ENCODE measurements around the gene ZNRD2.

Gene ZNRD2

DNA sequence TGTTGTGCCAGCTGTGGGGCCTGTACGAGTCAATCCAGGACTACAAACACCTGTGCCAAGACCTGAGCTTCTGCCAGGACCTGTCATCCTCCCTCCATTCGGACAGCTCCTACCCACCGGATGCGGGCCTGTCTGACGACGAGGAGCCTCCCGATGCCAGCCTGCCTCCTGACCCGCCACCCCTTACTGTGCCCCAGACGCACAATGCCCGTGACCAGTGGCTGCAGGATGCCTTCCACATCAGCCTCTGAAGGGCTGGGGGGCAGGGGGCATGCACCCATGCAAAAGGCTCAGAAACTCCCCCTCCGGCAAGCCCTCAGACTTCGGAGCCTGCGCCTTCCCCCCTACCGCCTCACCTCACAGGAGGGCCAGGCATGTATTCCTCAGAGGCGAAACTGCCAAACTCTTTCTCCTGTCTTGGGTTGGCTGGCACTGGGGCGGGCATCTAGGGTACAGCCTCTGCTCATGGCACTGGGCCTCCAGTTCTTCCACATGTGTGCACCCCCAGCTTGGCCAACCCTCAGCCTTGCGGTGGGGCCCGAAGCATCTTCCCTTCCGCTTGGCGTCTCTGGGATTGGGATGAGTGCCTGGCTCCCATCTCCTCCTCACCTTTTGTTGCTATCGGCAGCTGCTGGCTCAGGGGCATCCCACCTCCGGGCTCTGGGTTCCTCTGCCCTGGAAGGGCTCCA lies 3.3 kb downstream of the ZNRD2 start:
- DNase-seq (ENCODE audit: low spot score): no peak

DNA sequence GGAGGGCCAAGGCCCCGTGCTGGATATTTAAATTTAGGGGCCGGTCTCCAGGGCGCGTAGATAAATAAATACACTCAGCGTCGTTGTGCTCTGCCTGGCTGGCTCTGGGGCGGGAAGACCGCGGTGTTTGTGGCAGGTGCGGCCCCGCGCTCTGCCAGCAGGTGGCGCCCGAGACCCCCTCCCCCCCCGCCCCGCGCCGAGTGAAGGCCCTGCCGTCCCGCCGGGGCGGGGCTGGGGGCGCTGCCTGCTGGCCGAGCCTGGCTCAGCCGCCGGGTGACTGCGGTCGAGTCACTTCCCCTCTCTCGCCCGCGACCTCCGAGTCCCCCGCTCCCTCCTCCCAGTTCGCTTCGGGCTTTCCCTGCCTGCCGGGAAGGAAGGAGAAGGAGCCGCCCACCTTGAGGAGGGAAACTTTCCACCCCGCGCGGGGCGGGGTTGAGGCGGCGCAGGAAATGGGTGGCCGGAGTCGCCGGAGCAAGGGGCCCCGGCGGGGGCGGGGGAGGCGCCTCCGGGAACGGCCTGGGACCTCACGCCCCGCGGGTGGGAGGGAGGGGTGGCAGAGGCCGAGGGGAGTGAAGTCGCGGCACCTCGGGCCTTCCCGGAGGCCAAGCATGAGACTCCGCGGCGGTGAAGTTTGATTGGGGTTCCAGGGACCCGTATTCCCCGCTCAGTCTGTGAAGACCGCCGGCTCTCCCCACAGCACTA lies 4.0 kb downstream of the ZNRD2 start:
- DNase-seq (ENCODE audit: low spot score): peak; percentile 94

DNA sequence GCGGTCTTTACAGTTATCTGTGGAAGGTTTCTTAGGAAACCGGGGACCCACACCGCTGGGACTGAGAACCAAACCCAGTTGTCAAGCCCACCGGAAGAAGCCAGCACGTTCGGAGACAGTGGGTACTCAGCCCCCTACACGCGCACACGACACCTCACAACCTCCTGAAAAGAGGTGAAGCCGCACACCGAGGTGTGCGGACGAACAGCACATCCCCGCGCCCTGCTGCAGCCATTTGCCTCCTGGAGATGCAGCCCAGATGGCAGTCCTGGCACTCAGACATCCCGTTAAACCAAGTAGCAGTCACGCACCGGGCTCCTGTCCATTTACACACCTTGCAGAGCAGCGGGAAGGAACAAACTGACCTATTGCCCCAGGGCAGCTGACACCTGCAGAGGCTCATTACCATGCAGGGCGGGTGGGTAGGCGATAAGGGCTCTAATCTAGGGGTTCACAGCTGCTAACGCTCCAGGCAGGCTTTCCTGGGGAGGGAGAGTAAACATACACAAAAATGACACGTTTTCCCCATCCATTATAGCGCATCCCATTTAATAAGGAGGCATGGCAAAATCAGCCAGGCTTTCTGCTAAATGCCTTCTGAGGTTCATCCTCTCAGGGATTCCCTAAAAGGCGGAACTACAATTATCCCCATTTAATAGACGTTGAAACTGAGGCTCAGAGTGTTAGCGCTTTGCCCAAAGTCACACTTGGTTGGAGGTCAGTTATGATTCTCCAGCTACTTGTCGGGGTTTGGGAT lies 4.7 kb downstream of the ZNRD2 start:
- no peak for DNase-seq (ENCODE audit: low spot score)

DNA sequence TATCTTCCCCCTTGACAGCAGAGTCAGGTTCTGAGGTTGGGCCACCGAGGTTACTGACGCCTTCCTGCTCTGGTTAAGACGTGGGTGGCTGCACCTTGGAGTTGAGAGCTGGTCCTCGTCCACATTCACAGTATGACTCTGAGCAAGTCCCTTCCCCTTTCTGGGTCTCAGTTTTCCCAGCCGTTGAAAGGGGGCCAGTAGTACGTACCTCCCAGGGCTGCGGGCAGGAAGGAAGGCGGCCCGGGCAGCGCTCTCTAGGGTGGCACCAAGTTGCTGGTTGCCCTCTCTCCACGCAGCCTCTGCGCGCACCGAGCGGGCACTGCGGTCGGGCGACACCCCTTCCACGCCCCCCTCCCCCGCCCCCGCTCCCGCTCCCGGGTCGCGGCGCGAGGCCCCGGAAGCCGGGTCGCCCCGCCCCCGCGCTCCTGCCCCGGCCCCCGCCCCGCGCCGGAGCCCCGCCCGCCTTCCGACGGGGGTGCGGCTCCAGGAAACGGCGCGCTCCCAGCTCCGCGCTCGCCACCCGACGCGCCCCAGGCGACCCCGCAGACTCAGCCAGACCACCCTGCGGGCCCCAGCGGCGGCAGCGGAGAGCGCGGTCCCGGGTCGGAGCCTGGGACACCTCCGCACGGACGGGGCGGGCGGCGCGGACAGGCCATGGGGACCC lies 5.4 kb downstream of the ZNRD2 start, which contains the start of gene EHBP1L1:
TSS of gene EHBP1L1 (plus strand) at position 486 of the 664 bp plus-strand sequence. CDS start 250 bp downstream, outside the sequence.
- DNase-seq (ENCODE audit: low spot score): peak; percentile 72

DNA sequence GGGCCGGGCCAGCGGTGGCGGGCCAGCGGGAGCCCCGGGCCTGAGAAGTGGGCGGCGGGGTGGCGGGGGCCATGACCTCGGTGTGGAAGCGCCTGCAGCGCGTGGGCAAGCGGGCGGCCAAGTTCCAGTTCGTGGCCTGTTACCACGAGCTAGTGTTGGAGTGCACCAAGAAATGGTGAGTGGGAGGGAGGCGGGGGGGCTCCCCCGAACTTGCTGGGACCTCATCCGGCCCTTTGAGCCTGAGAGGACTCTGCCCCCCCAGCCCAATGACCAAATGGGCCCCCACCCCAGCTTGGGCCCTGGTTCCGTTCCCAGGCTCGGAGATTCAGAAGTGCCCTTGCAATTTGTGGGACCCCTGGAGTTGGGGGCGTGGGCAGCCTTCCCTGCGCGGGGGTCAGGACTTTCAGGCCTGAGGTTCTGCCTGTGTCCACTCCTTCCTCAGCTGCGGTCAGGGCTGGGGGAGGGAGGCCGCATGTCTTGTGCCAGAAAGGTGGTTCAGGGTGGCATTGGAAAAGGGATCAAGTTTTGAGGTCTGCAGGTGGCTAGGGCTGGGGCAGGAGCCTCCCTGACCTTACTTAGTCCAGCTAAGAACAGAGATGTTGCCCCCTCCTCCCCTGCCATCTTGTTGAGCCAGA lies 6.1 kb downstream of the ZNRD2 start:
- DNase-seq (ENCODE audit: low spot score): no peak

DNA sequence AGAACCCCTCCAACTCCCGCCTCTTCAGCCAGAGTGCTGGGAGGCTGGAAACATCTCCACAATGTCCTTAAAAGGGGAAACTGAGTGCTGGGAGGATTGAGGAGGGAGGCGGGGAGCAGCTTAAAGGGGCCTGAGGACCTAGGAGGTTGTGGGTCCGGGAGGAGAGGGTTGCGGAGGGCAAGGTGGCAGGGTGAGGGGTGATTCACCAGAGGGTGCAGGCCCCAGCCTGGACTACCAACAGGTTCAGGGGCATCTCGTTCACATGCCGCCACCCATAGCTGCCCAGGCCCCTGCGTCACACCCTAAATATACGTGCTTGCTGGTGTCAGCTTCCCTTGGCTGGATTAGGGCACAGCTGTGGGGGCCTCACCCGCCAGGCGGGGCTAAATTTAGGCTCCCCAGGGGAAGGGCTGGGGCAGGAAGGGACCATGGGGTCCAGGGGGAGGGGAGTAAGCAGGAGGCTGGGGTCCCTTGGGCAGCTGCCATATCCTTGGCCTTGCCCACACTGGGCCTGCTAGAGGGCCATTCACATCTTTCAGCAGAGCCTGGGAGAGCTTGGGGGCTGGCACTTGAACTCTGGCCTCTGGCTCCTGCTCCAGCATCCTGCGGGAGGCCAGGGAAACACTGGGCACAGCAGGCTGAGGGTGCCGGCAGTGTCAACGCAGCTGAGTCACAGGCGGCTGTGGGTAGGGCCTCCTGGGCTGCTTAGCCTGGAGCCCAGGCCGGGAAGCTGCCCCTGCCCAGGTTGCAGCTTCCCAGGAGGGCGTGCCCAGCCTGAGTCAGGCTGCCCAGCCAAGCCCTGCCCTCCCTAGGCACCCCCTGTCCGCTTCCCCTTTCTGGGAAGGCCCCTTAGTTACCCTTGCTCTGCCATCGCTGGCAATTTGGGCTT lies 6.8 kb downstream of the ZNRD2 start:
- no peak for DNase-seq (ENCODE audit: low spot score)

DNA sequence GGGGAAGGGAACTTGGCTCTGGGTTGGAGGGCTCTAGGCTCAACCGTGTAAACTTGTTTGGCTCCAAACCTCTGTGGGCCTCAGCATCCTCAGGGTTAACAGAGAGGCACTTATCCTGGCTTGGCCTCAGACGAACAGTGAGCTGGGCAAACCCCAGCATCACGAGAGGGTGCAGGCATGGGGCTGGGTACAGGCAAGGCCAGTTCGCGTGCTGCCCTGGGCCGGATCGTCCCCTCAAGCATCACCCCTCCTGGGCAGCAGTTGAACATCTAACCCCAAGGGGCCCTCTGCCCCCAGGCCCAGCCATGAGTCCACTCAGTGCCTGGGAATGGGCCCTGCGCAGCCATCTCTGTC lies 7.5 kb downstream of the ZNRD2 start:
- DNase-seq (ENCODE audit: low spot score): no peak

DNA sequence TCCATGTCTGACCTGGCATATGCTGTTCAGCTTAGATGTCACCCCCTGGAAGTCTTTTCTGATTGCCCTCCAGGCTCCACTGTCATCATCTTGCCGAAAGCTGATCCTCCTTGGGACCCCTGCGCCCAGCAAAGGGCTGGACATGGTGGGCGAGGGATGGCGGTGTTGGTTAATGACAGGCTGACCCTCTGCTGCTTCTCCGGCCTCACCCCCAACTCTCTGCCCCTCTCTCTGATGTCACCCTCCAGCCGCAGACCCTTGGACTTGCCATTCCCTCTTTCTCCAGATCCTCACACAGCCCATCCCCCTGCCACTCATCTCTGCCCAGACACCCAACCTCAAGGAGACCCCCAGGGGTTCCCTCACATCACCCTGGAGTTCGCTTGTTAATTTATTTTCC lies 7.9 kb downstream of the ZNRD2 start:
- no peak for DNase-seq (ENCODE audit: low spot score)

DNA sequence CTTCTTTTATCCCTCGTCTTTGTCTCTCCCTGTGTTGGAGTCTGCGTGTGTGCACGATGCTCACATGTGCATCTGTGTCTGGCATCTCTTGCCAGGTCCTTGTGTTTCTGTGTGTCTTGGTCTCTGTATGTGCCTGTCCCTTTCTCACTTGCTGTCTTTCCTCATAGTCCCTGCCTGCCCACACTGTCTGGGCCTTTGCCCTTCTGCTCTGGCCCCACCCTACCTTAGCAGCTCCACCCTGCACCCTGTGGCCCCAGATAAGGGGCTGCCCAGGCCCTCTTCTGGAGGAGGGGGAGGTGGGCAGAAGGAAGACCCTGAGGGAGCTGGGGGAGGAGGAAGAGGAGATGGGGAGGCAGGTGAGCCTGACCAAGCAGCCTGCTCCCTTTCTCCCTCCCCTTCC lies 8.4 kb downstream of the ZNRD2 start:
- no peak for DNase-seq (ENCODE audit: low spot score)

DNA sequence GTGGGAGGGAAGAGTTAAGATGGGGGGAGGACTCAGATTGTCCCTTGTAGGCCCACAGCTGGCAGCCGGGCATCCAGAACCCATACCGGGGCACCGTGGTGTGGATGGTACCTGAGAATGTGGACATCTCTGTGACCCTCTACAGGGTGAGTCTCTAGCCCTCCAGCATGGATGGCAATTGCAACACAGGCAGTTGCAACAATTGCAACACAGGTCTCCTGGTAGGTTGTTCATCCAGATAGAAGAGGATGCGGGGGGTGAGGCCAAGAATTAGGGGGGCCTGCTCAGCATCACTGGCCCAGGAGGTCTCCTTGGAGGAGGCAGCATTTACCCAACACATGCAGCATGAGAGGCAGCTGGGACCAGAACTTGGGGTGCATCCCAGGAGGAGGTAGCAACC lies 9.0 kb downstream of the ZNRD2 start:
- DNase-seq (ENCODE audit: low spot score): no peak

DNA sequence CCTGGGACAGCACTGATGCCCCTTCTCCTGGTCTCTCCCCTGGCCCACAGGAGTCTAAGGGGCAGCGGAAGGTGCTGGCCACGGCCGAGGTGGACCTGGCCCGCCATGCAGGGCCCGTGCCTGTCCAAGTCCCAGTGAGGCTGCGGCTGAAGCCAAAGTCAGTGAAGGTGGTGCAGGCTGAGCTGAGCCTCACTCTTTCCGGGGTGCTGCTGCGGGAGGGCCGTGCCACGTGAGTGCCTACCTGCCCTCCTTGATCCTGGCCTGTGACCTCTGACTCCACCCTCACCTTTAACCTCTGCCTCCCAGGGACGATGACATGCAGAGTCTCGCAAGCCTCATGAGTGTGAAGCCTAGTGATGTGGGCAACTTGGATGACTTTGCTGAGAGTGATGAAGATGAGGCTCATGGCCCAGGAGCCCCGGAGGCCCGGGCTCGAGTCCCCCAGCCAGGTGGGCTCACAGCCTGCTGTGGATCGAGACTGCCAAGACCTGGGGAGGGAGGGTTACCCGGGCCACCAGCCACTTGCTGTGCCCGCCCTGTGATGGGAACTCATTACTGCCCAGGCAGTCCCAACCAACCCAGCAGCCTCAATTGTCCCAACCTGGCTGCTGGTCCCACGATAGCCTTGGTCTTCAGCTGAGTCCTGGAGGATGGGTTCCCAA lies 9.9 kb downstream of the ZNRD2 start:
- DNase-seq (ENCODE audit: low spot score): no peak

DNA sequence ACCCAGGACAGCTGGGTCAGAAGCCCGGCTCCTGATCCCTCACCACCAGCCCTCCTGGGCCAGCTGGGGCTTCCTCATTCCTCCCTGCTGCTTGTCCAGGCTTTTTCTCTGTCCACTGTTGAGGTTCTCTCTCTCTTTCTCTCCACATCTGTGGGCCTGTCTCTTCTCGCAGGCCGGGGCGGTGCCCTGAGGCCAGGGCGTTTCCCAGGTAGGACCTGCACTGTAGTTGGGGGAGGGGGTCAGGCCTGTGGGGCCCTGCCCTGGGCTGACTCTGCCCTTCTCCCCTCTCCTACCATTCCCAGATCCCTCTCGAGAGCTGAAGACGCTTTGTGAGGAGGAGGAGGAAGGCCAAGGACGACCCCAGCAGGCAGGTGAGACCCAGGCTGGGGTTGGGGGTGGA lies 10.5 kb downstream of the ZNRD2 start:
- no peak for DNase-seq (ENCODE audit: low spot score)

DNA sequence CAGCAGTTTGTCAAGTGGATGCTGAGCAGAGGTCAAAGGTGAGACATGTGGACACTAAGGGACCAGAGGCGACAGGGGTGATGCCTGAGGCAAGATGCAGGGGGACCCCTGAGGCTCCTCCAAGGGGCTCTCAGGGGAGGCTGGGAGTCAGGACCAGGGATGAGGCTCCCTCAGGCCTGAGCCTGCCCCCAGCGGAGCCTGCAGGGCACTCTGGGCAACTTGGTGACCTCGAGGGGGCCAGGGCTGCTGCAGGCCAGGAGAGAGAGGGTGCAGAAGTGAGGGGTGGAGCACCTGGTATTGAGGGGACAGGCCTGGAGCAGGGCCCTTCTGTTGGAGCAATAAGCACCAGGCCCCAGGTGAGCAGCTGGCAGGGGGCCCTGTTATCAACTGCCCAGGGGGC lies 11.7 kb downstream of the ZNRD2 start:
- DNase-seq (ENCODE audit: low spot score): no peak

DNA sequence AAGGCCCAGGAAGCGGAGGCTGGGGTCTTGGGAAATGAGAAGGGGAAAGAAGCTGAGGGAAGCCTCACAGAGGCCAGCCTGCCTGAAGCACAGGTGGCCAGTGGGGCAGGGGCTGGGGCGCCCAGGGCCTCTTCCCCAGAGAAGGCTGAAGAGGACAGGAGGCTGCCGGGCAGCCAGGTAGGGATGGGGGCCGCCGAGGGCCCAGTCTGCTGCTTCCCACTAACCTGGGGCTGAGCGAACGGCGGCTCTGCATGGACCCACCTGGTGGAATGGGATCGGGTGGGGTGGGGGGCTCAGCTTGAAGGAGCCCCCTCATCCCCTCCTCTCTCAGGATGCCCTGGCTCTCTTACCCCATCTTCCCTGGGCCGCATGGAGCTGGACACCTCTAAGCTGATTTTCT lies 13.3 kb downstream of the ZNRD2 start:
- no peak for DNase-seq (ENCODE audit: low spot score)

DNA sequence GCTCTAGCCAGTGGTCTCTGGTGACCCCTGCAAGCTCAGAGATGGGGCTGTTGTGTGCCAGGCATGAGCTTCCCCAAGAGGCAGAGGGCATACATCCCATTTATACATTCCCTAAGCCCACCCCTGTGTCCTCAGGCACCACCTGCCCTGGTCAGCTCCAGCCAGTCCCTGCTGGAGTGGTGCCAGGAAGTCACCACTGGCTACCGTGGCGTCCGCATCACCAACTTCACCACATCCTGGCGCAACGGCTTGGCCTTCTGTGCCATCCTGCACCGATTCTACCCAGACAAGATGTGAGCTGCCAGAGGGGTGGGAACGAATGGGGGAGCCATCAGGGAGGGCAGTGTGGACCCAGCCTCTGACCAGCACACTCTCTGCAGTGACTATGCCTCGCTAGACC lies 13.8 kb downstream of the ZNRD2 start:
- no peak for DNase-seq (ENCODE audit: low spot score)

DNA sequence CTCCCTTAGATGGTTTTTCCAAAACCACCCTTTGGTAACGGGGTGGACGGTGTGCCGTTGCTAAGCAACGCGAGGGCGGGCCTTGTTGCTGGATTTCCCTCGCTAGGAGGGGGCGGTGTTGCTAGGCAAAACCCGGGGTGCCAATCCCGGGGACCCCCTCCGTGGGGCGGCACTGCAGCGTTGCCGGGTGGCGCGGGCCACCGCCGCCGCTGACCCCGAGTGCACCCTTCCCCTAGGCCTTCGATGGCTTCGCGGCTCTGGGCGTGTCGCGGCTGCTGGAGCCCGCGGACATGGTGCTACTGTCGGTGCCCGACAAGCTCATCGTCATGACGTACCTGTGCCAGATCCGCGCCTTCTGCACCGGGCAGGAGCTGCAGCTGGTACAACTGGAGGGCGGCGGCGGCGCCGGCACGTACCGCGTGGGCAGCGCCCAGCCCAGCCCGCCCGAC lies 14.5 kb downstream of the ZNRD2 start:
- no peak for DNase-seq (ENCODE audit: low spot score)

DNA sequence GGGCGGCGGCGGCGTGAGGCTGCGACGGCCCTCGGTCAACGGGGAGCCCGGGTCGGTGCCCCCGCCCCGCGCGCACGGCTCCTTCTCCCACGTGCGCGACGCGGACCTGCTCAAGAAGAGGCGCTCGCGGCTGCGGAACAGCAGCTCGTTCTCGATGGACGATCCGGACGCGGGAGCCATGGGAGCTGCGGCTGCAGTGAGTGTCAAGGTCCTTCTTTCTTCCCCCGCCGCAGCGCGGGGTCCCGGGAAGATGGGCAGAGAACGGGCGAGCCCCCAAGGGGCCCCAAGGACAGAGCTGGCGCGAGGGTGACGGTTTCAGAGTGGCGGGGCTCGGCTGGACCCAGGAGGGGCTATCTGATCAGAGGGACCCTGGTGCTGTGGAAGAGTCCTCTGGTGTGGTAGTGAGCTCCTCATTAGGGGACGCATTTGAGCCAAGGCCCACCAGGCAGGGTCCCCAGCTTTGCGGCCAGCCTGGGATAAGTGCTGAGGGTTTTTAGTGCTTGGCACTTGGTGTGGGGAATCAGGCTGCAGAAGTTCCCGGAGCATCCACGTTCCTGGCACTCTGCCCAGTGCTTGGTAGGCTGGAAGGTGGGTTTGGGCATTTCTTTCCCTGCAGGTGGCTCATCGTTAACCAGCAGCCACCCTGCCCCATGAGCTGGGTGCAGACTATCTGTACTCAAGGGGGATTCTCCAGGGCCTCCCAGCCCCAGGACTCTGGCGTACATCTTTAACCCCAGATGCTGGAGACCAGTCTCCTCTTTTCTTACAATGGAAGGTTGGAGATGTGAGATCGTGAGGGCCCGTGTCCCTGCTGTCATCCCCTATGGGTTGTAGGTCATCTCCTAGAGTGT lies 15.3 kb downstream of the ZNRD2 start:
- DNase-seq (ENCODE audit: low spot score): no peak

DNA sequence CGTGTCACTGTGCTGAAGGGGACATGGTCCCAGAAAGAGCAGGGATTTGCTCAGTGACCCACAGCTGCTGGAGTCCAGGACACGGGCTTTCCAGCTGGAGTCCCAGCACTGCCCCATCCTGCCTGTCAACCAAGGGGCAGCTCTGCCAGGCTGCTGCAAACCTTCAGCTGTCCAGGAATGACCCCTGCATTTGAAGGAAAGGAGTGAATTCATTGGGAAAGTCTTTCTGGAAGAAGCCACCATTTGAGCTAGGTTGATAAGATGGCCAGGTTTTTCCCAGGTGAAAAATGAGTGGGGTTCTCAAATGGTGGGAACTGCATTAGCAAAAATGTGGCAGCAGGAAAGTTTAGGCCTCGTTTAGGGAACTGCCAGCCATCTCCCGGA lies 16.0 kb downstream of the ZNRD2 start:
- DNase-seq (ENCODE audit: low spot score): no peak

DNA sequence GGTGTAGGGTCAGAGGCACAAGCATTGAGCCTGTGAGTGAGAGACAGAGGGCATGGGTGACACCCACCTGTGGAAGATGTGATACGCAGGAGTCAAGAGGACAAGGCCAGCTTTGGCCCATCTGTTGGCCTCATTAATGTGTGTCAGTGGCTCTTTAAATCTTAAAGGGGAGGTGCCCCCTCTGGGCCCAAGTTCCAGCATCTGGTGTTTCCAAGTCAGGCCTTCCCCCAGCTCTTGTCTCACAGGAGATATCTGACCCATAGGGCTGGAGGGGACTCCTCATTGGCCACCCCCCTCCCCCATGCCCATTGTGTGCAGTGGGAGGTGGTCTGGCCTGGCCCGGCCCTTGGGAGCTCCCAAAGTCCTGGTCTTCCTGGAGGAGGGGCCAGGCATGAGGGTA lies 16.4 kb downstream of the ZNRD2 start:
- DNase-seq (ENCODE audit: low spot score): peak; percentile 77
